ENCODE measurements around the gene LRP6. TPM values are rescaled to one million over a fixed set of nuclear protein-coding genes. Genes with fewer than 3 reads are reported as not detected.
A peak's percentile ranks its signal among the peaks of the same experiment; 100 is the strongest.

LRP6 gene
- total and polyA plus RNA-seq, 2 experiments from 2014 or later = 29.1 to 73.8 TPM

DNA sequence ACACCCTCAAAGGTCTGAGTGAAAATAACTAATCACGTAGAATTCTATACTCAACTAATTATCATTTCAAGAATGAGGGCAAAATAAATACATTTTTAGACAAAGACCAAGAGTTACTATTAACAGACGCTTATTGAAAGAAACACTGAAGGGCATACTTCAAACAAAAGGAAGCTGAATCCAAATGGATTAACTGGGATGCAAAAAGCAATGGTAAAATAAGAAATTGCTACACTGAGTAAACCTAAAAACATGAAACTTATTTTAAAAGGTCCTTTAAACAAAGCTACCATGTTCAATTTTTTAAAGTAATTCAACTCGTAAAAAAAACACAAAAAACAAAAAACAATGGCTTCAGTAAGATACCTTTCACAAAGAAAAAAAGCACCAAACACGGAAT, 28.2 kb downstream of the LRP6 start:
- Histone ChIP-seq H3F3A (replicated peaks; ENCODE audit: low read depth) (no peaks in the 10 kb centered on the region), H3K27me3 (ENCODE audit: insufficient read depth) (no peaks in the 10 kb centered on the region), H3K4me1 (ENCODE audit: insufficient read depth) (peaks cover 37% of the 10 kb centered on the region), H3K27ac (ENCODE audit: low read depth) (0 out of 2 replicates have a peak overlapping the region, but pooled peaks have one; percentile 15), H4K20me1 (replicated peaks; ENCODE audit: insufficient read depth) (peaks cover 32% of the 10 kb centered on the region), H2AFZ (no peak overlapping the region), H3K4me2 (peak overlapping the region; percentile 33; the same call in 1 of the 2 replicates), H3K9me2 (ENCODE audit: insufficient read depth) (no peaks in the 10 kb centered on the region), H3K4me3 (no peak overlapping the region), H3K79me2 (replicated peaks; ENCODE audit: insufficient read depth) (peaks cover 100% of the 10 kb centered on the region), H3K36me3 (ENCODE audit: insufficient read depth) (no peaks in the 10 kb centered on the region)
- H3K36me3 Mint-ChIP-seq (ENCODE audit: low read depth) = peaks cover 5% of the 10 kb centered on the region; the same call in 2 of the 3 replicates
- no peak overlapping the region for H3K4me3 Mint-ChIP-seq
- H3K9me3 Mint-ChIP-seq = no peaks in the 10 kb centered on the region
- peaks cover 51% of the 10 kb centered on the region for H3K4me1 Mint-ChIP-seq
- H3K27me3 Mint-ChIP-seq (ENCODE audit: insufficient read depth, low read depth, poor library complexity) = peaks cover 3% of the 10 kb centered on the region
- no peak overlapping the region; the same call in 1 of the 2 replicates for H3K27ac Mint-ChIP-seq
- DNase-seq (ENCODE audit: low spot score) = no peak
- TF ChIP-seq EZH2 (IDR thresholded peaks at IDR 0.05; ENCODE audit: low read depth, unreplicated experiment) (no peak), ZNF462 (CRISPR knock-in tag; IDR thresholded peaks at IDR 0.05) (no peak), ZNF331 (CRISPR knock-in tag; IDR thresholded peaks at IDR 0.05; ENCODE audit: low read depth) (no peak), ETS1 (IDR thresholded peaks at IDR 0.05) (no peak), CREB1 (CRISPR knock-in tag; IDR thresholded peaks at IDR 0.05; ENCODE audit: low read depth) (no peak), EZH2phosphoT487 (IDR thresholded peaks at IDR 0.05; ENCODE audit: unreplicated experiment) (no peak), NANOG (IDR thresholded peaks at IDR 0.05; ENCODE audit: borderline replicate concordance) (no peak), JUNB (IDR thresholded peaks at IDR 0.05; ENCODE audit: unreplicated experiment) (no peak), ZNF114 (CRISPR knock-in tag; IDR thresholded peaks at IDR 0.05) (no peak), POLR2AphosphoS5 (IDR thresholded peaks at IDR 0.05; ENCODE audit: low read depth) (no peak), STAT1 (IDR thresholded peaks at IDR 0.05; ENCODE audit: unreplicated experiment) (no peak)
- TF ChIP-seq, protein P1, sequence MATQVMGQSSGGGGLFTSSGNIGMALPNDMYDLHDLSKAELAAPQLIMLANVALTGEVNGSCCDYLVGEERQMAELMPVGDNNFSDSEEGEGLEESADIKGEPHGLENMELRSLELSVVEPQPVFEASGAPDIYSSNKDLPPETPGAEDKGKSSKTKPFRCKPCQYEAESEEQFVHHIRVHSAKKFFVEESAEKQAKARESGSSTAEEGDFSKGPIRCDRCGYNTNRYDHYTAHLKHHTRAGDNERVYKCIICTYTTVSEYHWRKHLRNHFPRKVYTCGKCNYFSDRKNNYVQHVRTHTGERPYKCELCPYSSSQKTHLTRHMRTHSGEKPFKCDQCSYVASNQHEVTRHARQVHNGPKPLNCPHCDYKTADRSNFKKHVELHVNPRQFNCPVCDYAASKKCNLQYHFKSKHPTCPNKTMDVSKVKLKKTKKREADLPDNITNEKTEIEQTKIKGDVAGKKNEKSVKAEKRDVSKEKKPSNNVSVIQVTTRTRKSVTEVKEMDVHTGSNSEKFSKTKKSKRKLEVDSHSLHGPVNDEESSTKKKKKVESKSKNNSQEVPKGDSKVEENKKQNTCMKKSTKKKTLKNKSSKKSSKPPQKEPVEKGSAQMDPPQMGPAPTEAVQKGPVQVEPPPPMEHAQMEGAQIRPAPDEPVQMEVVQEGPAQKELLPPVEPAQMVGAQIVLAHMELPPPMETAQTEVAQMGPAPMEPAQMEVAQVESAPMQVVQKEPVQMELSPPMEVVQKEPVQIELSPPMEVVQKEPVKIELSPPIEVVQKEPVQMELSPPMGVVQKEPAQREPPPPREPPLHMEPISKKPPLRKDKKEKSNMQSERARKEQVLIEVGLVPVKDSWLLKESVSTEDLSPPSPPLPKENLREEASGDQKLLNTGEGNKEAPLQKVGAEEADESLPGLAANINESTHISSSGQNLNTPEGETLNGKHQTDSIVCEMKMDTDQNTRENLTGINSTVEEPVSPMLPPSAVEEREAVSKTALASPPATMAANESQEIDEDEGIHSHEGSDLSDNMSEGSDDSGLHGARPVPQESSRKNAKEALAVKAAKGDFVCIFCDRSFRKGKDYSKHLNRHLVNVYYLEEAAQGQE (IDR thresholded peaks at IDR 0.05; ENCODE audit: unreplicated experiment) = no peak
- TF ChIP-seq, protein P2, sequence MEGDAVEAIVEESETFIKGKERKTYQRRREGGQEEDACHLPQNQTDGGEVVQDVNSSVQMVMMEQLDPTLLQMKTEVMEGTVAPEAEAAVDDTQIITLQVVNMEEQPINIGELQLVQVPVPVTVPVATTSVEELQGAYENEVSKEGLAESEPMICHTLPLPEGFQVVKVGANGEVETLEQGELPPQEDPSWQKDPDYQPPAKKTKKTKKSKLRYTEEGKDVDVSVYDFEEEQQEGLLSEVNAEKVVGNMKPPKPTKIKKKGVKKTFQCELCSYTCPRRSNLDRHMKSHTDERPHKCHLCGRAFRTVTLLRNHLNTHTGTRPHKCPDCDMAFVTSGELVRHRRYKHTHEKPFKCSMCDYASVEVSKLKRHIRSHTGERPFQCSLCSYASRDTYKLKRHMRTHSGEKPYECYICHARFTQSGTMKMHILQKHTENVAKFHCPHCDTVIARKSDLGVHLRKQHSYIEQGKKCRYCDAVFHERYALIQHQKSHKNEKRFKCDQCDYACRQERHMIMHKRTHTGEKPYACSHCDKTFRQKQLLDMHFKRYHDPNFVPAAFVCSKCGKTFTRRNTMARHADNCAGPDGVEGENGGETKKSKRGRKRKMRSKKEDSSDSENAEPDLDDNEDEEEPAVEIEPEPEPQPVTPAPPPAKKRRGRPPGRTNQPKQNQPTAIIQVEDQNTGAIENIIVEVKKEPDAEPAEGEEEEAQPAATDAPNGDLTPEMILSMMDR (conservative IDR thresholded peaks at IDR 0.05; ENCODE audit: low read depth in 2 of 2) = no peak
- no peak for ATAC-seq
